Cerebellar nuclear complex (tissue), 1 donor: ENCODE measurements around the gene OR2A25.
"Not testable (repeated sequence)": the region's sequence is repeated elsewhere in the genome, so short reads cannot be mapped to it uniquely, and the experiment has no call there.

Experiments
- DNase-seq, 2 experiments: peaks; one replicate each; lab custom pipeline; 2025; lab: John Stamatoyannopoulos, UW

OR2A25 gene, protein sequence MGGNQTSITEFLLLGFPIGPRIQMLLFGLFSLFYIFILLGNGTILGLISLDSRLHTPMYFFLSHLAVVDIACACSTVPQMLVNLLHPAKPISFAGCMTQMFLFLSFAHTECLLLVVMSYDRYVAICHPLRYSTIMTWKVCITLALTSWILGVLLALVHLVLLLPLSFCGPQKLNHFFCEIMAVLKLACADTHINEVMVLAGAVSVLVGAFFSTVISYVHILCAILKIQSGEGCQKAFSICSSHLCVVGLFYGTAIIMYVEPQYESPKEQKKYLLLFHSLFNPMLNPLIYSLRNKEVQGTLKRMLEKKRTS

GRCh38 chr7:144069511-144069910 is at the start of gene OR2A25:
TSS of gene OR2A25 (plus strand) at chr7:144069811. CDS start at chr7:144074220, 4,409 bp downstream.
- DNase-seq: no peak

DNA sequence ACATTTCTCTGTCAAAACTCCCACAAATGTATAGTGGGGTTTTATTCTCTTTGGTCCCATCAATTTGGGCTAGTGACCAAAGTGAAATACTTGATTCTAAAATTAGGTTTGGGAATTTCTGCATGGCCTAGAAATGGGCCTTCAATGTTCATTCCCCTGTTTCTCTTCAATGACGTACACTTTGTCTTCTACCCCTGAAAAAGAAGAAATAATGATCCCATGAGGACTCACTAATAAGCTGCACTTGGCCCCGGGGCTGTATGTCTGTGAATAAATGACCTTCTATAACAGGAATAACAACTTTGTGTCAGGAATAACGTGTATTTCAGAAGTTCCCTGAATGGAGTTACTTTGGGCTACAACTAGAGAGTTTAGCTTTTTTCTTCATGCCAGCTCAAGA is 49.3 kb upstream of the OR2A25 start:
- DNase-seq: no peak

DNA sequence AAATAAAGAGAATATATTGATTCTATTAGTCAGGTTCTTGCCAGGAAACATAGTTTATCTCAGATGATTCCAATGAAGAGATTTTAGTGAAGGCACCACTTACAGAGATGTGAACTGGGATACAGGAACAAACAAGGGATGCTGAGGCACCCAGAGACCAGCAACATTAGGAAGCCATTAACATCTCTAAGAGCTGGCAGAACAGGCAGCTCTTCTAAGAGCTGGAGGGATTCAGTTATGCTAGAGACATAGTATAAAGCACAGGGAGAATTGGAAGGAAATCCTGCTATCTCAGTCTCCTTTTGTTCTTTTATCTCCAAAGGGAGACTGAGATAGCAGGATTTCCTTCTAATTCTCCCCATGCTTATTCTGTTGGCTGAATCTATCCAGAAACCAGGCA is 47.4 kb upstream of the OR2A25 start:
- DNase-seq: no peak

DNA sequence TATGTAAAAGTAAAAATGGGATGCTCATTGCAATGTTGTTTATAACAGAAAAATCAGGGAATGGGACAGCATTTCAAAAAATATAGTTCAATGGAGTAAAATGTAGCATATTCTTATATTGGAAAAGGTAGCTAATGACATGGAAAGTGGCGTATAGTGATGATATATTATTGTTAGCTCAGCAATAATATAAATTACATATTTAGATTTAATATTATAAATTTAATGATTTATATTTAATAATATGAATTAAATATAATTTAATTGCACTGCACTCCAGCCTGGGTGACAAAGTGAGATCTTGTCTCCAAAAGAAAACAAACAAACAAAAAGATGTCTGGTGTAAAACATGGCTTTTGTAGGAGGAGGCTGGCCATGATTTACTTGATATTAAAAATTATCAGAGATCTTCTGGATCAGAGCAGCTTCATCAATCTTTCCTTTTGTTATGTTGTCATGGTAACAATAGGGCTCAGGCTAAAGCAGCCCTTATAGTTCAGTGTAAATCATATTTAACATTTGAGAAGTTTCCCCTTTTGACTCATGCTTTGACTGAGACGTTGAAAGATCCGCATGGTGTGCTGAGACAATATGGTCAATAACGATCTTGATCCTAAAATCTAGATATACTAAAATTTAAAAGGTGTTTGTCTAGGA is 46.3 kb upstream of the OR2A25 start:
- DNase-seq: no peak

- no peak for DNase-seq
These were observed 45.4 kb upstream of the OR2A25 start for GRCh38 chr7:144024213-144024612.

DNA sequence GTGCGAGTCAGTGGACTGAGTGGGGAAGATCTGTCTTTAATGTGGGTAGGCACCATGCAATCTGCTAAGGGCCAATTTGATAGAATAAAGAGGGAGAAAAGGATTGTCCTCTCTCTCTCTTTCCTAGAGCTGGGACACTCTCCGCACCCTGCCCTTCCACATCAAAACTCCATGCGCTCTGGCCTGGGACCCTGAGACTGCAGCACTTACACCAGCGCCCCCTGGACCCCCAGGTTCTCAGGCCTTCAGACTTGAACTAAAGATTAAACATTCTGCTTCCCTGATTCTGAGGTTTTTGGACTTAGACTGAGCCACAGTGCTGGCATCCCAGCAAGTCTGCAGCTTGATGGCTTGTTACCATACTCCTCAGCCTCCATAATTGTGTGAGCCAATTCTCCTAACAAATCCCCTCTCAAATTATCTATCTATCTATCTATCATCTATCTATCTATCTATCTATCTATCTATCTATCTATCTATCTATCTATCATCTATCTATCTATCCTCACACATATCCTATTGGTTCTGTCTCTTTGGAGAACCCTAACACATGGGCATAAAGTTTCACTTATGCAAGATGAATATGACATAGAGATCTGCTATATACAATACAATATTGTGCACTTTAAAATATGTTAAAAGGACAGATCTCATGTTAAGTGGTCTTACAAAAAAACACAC is 43.3 kb upstream of the OR2A25 start:
- DNase-seq: no peak

DNA sequence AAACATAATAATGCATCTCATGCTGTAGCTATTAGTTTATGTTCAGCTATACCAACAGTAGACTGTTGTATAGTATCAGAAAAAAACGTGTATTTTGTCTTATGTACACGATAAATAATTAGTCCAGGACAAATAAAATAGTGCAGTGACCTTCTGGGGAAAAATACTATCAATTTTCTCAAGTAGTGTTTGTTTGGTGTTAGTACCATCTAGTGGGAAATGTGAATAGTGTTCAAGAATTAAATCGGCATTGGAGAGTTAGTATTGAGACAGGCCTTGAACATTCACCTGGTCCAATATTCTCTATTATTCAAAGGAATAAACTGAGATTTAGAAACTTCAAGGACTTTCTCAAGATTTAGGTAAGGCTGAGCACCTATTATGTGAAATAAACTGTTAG is 42.5 kb upstream of the OR2A25 start:
- no peak for DNase-seq

DNA sequence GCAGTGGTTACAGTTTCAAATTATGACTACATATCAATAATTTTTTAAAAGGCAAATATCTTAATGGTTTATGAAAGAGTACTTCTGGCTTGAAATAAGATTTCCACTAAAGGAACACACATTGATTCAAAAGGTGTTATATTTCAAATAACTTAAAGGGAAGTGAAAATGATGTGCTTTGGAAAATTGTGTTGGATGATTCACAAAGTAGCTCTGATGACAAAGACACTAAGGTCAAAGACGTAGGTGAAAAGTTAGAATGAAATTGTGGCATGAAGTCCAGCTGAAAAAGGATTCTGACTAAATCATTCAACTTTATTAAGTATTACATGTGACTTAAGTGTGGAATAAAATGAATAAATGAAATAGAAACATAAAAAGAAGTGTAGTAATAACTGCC is 41.6 kb upstream of the OR2A25 start:
- DNase-seq: no peak

- no peak for DNase-seq
These were observed 41.1 kb upstream of the OR2A25 start for GRCh38 chr7:144028547-144028946.

- DNase-seq: no peak
These were observed 37.1 kb upstream of the OR2A25 start for GRCh38 chr7:144032516-144032915.

DNA sequence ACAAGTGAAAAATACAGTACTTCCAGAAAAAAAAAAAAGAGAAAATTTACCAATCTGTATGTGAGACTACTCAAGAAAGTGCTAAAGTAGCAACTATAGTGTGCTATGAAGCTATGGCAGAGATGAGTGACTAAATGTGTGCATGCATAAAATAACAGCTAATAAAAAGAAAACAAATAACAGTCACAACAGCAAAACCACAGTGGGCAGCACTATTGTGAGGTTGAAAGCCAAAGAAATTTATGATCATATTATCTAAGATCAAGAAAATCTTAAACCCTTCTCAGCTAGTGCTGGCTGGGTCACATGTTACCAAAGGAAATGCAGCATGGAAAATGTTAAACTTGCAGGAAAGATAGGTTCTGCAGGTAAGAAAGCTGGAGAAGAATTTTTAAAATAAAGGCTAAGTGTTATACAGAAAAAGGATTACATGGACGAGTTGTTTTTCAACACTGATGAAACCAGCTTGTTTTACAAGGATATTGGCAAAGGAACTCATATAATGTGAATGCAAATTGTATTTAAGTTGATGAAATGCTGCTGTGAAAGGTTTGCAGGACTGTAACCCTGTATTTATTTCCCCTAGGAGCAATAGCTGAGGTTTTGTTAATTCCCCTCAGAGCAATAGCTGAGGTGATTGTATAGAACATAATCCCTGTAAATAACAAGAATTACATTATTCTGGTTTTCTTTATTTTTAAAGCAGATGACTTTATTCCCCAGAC is 36.5 kb upstream of the OR2A25 start:
- no peak for DNase-seq

GRCh38 chr7:144035385-144035784 is 34.2 kb upstream of the OR2A25 start:
- DNase-seq: no peak

DNA sequence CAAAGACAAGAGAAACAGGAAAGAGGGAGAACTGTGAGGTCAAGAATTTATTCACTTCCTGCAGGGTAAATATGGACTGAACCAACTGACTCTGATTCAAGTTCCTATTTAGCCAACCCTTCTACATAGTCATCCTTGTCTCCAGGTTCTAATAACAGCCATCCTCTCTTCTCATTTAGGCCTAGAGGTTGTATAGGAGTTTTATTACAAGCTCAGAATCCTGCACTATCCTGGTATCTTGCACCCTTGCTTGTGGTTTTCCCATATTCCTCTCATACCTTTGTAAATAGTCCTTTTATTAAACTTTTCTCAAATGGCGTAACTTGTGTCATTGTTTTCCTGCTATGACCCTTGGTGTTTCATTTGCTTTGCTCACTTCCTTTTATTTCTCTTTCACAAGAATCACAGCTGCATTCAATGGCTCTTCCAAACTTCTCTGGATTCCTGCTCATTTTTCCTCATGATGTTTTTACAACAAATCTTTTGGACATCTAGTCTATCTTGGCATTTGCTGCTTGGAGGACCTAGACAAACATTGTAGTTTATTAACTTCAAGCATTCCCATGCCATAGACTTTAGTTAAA is 33.2 kb upstream of the OR2A25 start:
- DNase-seq: no peak

DNA sequence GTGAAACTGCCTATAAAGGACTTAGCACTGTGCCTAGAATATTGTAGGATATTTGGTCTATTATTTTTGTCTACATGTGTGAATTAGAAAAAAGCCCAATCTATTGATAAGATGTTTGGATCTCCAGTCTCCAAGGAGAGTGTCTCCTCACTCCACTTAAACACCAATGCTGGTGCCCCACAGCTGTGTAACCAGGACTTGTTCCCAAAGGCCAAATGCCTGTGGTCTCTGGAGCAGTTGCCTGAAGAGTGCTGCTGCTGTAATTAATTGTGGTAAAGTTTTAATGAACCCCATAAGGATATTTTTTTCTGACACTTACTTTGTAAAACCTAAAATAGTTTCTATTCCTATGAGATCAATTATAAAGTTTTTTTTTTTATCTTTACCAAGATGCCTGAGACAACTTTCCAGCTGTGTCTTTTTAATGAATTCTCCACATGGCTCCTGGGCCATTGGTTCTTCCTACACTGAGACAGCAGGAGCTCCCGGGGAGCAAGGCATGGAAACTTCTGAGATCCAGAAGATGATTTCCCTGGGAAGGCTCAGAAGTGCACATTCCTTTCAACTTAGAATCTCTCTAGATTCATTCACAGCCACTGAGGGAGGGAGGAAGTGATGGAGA is 32.1 kb upstream of the OR2A25 start:
- no peak for DNase-seq

DNA sequence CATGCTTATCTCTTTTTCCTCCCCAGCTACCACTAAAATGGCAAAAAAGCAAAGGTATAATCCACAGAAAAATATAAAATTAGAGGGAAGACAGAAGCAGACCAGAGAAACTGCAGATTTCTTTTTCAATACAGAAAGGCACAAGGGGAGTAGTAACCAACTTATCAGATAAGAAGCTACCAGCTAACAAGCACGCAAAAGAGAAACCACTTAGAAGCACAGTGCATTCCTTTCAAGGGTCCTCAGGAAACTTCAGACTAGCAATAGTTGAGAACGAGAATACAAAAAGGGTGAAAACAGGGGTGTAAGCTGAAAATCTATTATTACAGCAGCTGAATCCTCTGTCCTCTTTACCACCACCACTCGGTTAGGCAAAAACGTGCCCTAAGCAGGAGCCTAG is 30.7 kb upstream of the OR2A25 start:
- no peak for DNase-seq

GRCh38 chr7:144048648-144049047 is 21.0 kb upstream of the OR2A25 start, which contains the start of gene OR2A5:
TSS of gene OR2A5 (plus strand) at chr7:144048948. CDS start at chr7:144050402, 1,454 bp downstream.
- no peak for DNase-seq

DNA sequence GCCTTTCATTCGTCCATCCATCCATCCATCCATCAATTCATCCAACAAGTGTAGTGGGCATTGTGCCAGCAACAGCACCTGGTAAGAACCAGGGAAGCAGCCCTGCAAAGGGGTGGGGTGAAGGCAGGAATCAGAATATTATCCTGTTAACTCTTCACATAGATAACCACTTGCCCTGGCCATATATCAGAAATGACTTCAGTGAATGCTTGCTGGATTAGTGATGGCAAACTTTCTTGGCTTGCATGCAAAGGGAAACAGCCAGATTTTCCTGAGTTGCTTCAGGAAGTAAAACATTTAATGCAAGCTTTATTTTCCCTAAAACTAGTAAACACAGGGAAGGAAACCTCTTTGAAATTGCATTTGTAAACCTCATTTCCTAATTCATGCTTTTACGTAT is 20.1 kb upstream of the OR2A25 start:
- no peak for DNase-seq

- DNase-seq: no peak
These were observed 19.5 kb upstream of the OR2A25 start for GRCh38 chr7:144050093-144050492.

- DNase-seq: not testable (repeated sequence)
These were observed 18.7 kb upstream of the OR2A25 start for GRCh38 chr7:144050884-144051283.

GRCh38 chr7:144057954-144058353 is 11.7 kb upstream of the OR2A25 start:
- no peak for DNase-seq

DNA sequence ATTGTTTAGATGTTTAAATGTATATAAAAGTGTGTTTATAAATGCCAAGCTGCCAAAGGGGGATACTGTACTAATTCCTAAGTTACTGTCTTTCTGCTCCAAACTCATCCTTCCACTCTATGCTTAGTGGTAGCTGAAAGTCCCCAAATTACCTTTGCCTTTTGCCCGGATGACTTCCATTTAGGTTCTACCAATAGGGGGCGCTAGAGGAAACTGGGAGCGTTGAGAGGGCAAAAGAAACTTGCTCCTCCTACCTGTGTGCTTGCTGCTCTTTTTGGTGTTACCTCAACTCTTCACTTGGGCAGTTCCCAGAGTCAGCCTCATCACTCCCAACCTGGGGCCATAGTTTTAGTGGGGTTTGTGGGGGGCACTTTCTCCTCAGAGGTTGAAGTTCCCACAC is 5.9 kb upstream of the OR2A25 start:
- no peak for DNase-seq

GRCh38 chr7:144069953-144070352 is 342 bp downstream of the OR2A25 start:
- DNase-seq: no peak
